Parathyroid adenoma (tissue), 2 donors: ENCODE measurements around the gene CEP83.

Experiments used
- H2AFZ ChIP-seq: fragments of 300-600 bp; sonication (generic); one replicate; pipeline ENCODE4 v1.7.0; 2017; ENCODE audit warnings: antibody characterized with exemption, mild to moderate bottlenecking
- H3K27ac ChIP-seq: fragments of 300-600 bp; sonication (generic); one replicate; pipeline ENCODE4 v1.7.0; 2017
- H3K27me3 ChIP-seq: fragments of 300-600 bp; sonication (generic); one replicate; pipeline ENCODE4 v1.7.0; 2017; ENCODE audit warnings: low read length; ENCODE audit not compliant: control insufficient read depth, insufficient read depth
- H3K36me3 ChIP-seq: fragments of 300-600 bp; sonication (generic); one replicate; pipeline ENCODE4 v1.7.0; 2017; ENCODE audit warnings: low read length; ENCODE audit not compliant: control insufficient read depth, insufficient read depth
- H3K4me1 ChIP-seq: fragments of 300-600 bp; sonication (generic); one replicate; pipeline ENCODE4 v1.7.0; 2017; ENCODE audit warnings: control low read depth
- H3K4me2 ChIP-seq: fragments of 300-600 bp; sonication (generic); one replicate; pipeline ENCODE4 v1.7.0; 2017; ENCODE audit warnings: low read length
- H3K4me3 ChIP-seq: fragments of 300-600 bp; sonication (generic); one replicate; pipeline ENCODE4 v1.7.0; 2017; ENCODE audit warnings: low read depth, low read length
- H3K79me2 ChIP-seq: fragments of 300-600 bp; sonication (generic); one replicate; pipeline ENCODE4 v1.7.0; 2017; ENCODE audit warnings: control low read depth
- H3K9ac ChIP-seq: fragments of 300-600 bp; sonication (generic); one replicate; pipeline ENCODE4 v1.7.0; 2017; ENCODE audit warnings: mild to moderate bottlenecking
- H3K9me3 ChIP-seq: fragments of 300-600 bp; sonication (generic); one replicate; pipeline ENCODE4 v1.7.0; 2017; ENCODE audit warnings: low read length; ENCODE audit not compliant: control insufficient read depth
- CTCF ChIP-seq: fragments of 300-600 bp; sonication (generic); IDR thresholded peaks from one replicate; pipeline ENCODE4 v1.7.0; 2017; ENCODE audit warnings: antibody characterized with exemption, mild to moderate bottlenecking
- donor health status: primary hyperparathyroidism.

Gene CEP83

GRCh38 chr12:94437303-94437702 lies 22.4 kb downstream of the CEP83 start:
- H3K4me1 ChIP-seq, result no peaks in the 10 kb centered on the region
- no peak overlapping the region for H3K4me3 ChIP-seq
- no peaks in the 10 kb centered on the region for H3K27me3 ChIP-seq
- no peak overlapping the region for H3K9ac ChIP-seq
- no peaks in the 10 kb centered on the region for H3K36me3 ChIP-seq
- H3K79me2 ChIP-seq, result peaks cover 10% of the 10 kb centered on the region
- H3K27ac ChIP-seq, result no peak overlapping the region
- H3K9me3 ChIP-seq, result no peaks in the 10 kb centered on the region
- H2AFZ ChIP-seq, result no peak overlapping the region
- no peak overlapping the region for H3K4me2 ChIP-seq
- TF ChIP-seq CTCF, result no peak

- H2AFZ ChIP-seq, result no peak overlapping the region
- H3K79me2 ChIP-seq, result peaks cover 7% of the 10 kb centered on the region
- no peak for TF ChIP-seq CTCF
- H3K27ac ChIP-seq, result no peak overlapping the region
- no peaks in the 10 kb centered on the region for H3K36me3 ChIP-seq
- H3K4me1 ChIP-seq, result no peaks in the 10 kb centered on the region
- no peak overlapping the region for H3K4me2 ChIP-seq
- no peak overlapping the region for H3K4me3 ChIP-seq
- no peaks in the 10 kb centered on the region for H3K9me3 ChIP-seq
- H3K9ac ChIP-seq, result no peak overlapping the region
- no peaks in the 10 kb centered on the region for H3K27me3 ChIP-seq
Observed at GRCh38 chr12:94435511-94435927, 24.1 kb downstream of the CEP83 start.

- no peaks in the 10 kb centered on the region for H3K4me1 ChIP-seq
- H3K36me3 ChIP-seq, result no peaks in the 10 kb centered on the region
- no peaks in the 10 kb centered on the region for H3K27me3 ChIP-seq
- H3K9me3 ChIP-seq, result no peaks in the 10 kb centered on the region
- no peak overlapping the region for H3K4me2 ChIP-seq
- H3K9ac ChIP-seq, result no peak overlapping the region
- H3K79me2 ChIP-seq, result peaks cover 2% of the 10 kb centered on the region
- no peak overlapping the region for H3K27ac ChIP-seq
- H3K4me3 ChIP-seq, result no peak overlapping the region
- no peak overlapping the region for H2AFZ ChIP-seq
- TF ChIP-seq CTCF, result no peak
Observed at GRCh38 chr12:94434171-94434570, 25.5 kb downstream of the CEP83 start.

GRCh38 chr12:94433744-94434143 lies 25.9 kb downstream of the CEP83 start:
- Histone ChIP-seq H3K4me1 (no peaks in the 10 kb centered on the region), H3K9ac (no peak overlapping the region), H3K27me3 (no peaks in the 10 kb centered on the region), H3K79me2 (peaks cover 2% of the 10 kb centered on the region), H3K4me3 (no peak overlapping the region), H3K9me3 (no peaks in the 10 kb centered on the region), H3K36me3 (no peaks in the 10 kb centered on the region), H3K4me2 (no peak overlapping the region), H3K27ac (no peak overlapping the region), H2AFZ (no peak overlapping the region)
- no peak for TF ChIP-seq CTCF

GRCh38 chr12:94430304-94430703 lies 29.4 kb downstream of the CEP83 start:
- H3K4me1 ChIP-seq, result no peaks in the 10 kb centered on the region
- no peak overlapping the region for H3K4me2 ChIP-seq
- no peaks in the 10 kb centered on the region for H3K27me3 ChIP-seq
- no peak overlapping the region for H2AFZ ChIP-seq
- H3K4me3 ChIP-seq, result no peak overlapping the region
- no peak overlapping the region for H3K9ac ChIP-seq
- no peaks in the 10 kb centered on the region for H3K36me3 ChIP-seq
- H3K27ac ChIP-seq, result no peak overlapping the region
- H3K9me3 ChIP-seq, result no peaks in the 10 kb centered on the region
- no peak for TF ChIP-seq CTCF
- peaks cover 2% of the 10 kb centered on the region for H3K79me2 ChIP-seq
